Progenitor cell of endocrine pancreas (in vitro differentiated cells): Measurements from ENCODE around the gene PTGIR. TPM values are rescaled to one million over a fixed set of nuclear protein-coding genes. Genes with fewer than 3 reads are reported as not detected.
A peak's percentile ranks its signal among the peaks of the same experiment; 100 is the strongest.

Experiments
- DNase-seq: peaks from one replicate; pipeline ENCODE4 v3.0.0; 2021; ENCODE audit warnings: low spot score; ENCODE audit not compliant: unreplicated experiment
- H3K27ac Mint-ChIP-seq: 2 replicates; pipeline ENCODE4 v1.8.0; 2021; ENCODE audit warnings: mild to moderate bottlenecking, moderate library complexity, mixed read lengths
- H3K27me3 Mint-ChIP-seq: 2 replicates; pipeline ENCODE4 v1.8.0; 2021; ENCODE audit warnings: mixed read lengths
- H3K36me3 Mint-ChIP-seq: 2 replicates; pipeline ENCODE4 v1.8.0; 2022; ENCODE audit warnings: mixed read lengths; ENCODE audit not compliant: insufficient read depth
- H3K4me1 Mint-ChIP-seq: 2 replicates; pipeline ENCODE4 v1.8.0; 2021; ENCODE audit warnings: low read depth, mixed read lengths
- H3K4me3 Mint-ChIP-seq: 2 replicates; pipeline ENCODE4 v1.8.0; 2021; ENCODE audit warnings: low read depth, mild to moderate bottlenecking, moderate library complexity, mixed read lengths
- H3K9me3 Mint-ChIP-seq: 2 replicates; pipeline ENCODE4 v1.8.0; 2021; ENCODE audit warnings: low read depth, mixed read lengths
- total RNA-seq: library from RNA; stranded (reverse); gene quantifications from 2 replicates; pipeline ENCODE4 v1.2.1, GENCODE V29; 2021
- TF ChIP-seq, protein P1 (sequence below): fragments of 200-600 bp; sonication (generic); IDR thresholded peaks from one replicate; pipeline ENCODE4 v1.5.0; 2021; ENCODE audit warnings: antibody characterized with exemption, mild to moderate bottlenecking; ENCODE audit not compliant: unreplicated experiment

PTGIR gene
- total RNA-seq, 1 donor from 2014 or later = not detected

GRCh38 chr19:46608178-46608577, 16.7 kb downstream of the PTGIR start:
- DNase-seq = no peak
- Mint-ChIP-seq H3K27me3 (no peaks in the 10 kb centered on the region), H3K9me3 (no peaks in the 10 kb centered on the region), H3K27ac (no peak overlapping the region), H3K36me3 (peaks cover 16% of the 10 kb centered on the region), H3K4me3 (no peak overlapping the region), H3K4me1 (peaks cover 19% of the 10 kb centered on the region)
- TF ChIP-seq, protein P1, sequence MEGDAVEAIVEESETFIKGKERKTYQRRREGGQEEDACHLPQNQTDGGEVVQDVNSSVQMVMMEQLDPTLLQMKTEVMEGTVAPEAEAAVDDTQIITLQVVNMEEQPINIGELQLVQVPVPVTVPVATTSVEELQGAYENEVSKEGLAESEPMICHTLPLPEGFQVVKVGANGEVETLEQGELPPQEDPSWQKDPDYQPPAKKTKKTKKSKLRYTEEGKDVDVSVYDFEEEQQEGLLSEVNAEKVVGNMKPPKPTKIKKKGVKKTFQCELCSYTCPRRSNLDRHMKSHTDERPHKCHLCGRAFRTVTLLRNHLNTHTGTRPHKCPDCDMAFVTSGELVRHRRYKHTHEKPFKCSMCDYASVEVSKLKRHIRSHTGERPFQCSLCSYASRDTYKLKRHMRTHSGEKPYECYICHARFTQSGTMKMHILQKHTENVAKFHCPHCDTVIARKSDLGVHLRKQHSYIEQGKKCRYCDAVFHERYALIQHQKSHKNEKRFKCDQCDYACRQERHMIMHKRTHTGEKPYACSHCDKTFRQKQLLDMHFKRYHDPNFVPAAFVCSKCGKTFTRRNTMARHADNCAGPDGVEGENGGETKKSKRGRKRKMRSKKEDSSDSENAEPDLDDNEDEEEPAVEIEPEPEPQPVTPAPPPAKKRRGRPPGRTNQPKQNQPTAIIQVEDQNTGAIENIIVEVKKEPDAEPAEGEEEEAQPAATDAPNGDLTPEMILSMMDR = no peak

DNA sequence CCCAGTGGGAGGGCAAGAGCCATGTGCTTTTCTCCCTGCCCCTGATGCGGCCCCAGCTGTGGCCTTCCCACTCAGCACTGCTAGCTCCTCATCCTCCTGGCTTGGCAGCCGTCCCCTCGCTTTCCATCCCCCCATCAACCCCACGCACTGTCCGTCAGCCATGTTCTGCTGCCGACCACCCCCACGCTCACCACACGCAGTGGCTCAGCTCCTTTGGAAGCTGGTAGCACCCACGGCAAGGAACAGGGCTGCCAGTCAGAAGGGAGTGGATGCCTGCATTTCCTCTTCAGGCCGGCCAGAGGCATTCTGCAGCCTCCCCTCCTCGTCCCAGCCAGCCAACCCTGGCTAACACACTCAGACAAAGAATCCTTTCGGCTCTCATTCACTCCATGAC, 17.4 kb downstream of the PTGIR start:
- TF ChIP-seq, protein P1 = no peak
- no peak overlapping the region for H3K4me3 Mint-ChIP-seq
- no peaks in the 10 kb centered on the region for H3K9me3 Mint-ChIP-seq
- peaks cover 27% of the 10 kb centered on the region for H3K4me1 Mint-ChIP-seq
- H3K36me3 Mint-ChIP-seq = peaks cover 16% of the 10 kb centered on the region
- no peaks in the 10 kb centered on the region for H3K27me3 Mint-ChIP-seq
- DNase-seq = no peak
- no peak overlapping the region for H3K27ac Mint-ChIP-seq

DNA sequence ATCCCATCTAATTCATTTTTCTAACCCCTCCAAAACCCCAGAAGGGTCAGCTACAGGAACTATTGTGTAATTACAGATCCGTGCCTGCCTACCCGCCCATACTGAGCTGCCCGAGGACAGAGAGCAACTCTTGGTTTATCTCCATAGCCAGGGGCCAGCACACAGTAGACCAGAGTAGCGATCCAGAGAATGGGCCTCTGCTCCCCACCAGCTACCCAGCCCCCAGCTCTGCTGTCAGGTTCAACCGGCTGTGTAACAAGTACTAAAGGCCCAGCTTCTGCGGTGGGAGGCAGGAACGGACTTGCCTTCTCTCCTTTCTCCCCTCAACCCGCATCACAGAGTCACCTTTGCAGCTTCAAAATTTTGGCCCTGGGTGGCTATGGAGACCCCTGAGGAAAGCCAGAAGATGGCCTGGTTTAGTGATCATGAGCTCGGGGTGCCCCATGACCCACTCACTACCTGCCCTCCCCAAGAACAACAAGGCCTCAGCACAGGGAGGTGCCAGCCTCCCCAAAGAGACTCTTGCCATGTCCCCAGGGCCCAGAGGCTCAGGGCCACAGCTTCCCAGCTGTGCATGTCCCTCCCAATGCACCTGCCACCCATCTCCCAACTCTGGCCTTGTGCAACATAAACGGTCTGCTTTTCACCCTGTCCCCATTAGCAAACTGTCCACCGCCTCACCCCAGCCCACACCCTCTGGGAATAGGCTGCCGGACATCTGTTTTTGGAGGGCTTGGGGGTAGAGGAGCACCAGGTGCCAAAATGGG, 18.0 kb downstream of the PTGIR start:
- TF ChIP-seq, protein P1 = no peak
- H3K36me3 Mint-ChIP-seq = peaks cover 16% of the 10 kb centered on the region
- no peaks in the 10 kb centered on the region for H3K9me3 Mint-ChIP-seq
- H3K4me1 Mint-ChIP-seq = peaks cover 32% of the 10 kb centered on the region
- H3K4me3 Mint-ChIP-seq = no peak overlapping the region
- H3K27me3 Mint-ChIP-seq = no peaks in the 10 kb centered on the region
- DNase-seq = no peak
- H3K27ac Mint-ChIP-seq = peak overlapping the region; percentile 8

DNA sequence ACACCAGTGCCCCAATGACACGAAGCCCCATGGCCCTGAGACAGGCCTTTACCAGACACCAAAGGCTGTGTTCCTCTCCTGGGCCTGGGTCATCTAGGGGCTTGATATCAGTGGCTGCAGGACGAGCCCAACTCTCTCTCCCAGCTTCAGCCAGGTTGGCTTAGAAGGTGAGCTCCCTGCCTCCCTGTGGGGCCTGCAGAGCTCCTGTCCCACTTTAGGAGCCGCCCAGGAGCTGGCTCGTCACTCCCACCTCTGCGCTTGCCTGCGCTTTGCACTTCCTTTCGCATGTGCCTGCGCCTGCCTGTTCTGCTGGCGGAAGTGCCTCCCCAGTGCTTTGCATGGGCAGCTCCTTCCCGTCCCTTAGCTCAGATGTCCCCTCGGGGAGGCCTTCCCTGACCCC, 18.9 kb downstream of the PTGIR start:
- Mint-ChIP-seq H3K27ac (peak overlapping the region; percentile 8), H3K4me3 (no peak overlapping the region), H3K4me1 (peaks cover 32% of the 10 kb centered on the region), H3K27me3 (no peaks in the 10 kb centered on the region), H3K36me3 (peaks cover 16% of the 10 kb centered on the region), H3K9me3 (no peaks in the 10 kb centered on the region)
- DNase-seq = no peak
- TF ChIP-seq, protein P1 = no peak

DNA sequence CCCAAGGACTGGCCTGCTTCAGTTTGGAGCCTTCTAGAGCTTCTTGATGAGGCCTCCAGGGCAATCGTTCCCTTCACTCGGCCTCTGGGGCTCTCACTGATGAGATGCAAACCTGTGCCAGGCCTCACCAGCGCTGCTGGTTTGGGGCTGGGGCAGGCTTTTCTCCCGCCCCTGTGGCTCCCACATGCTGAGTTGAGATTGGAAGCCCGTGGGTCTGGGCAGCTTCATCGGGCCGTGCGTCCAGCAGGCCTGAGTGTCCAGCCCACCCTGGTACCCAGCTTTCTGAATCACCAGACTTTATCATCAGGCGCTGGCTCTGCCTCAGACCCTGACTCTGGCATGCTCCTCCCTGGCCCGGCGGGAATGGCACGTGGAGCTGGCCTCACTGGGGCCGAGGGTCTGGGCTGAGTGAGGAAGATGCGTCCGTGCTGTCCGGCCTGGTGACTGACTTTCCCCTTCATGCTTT, 19.5 kb downstream of the PTGIR start:
- no peak overlapping the region for H3K4me3 Mint-ChIP-seq
- DNase-seq = no peak
- H3K36me3 Mint-ChIP-seq = peaks cover 14% of the 10 kb centered on the region
- H3K27me3 Mint-ChIP-seq = no peaks in the 10 kb centered on the region
- H3K4me1 Mint-ChIP-seq = peaks cover 32% of the 10 kb centered on the region
- H3K9me3 Mint-ChIP-seq = no peaks in the 10 kb centered on the region
- TF ChIP-seq, protein P1 = no peak
- no peak overlapping the region for H3K27ac Mint-ChIP-seq
